KG1 (cell line): ENCODE measurements around the gene SHTN1.

Source experiments
- DNase-seq: peaks from one replicate; lab custom pipeline; 2025; lab: John Stamatoyannopoulos, UW

Gene SHTN1

DNA sequence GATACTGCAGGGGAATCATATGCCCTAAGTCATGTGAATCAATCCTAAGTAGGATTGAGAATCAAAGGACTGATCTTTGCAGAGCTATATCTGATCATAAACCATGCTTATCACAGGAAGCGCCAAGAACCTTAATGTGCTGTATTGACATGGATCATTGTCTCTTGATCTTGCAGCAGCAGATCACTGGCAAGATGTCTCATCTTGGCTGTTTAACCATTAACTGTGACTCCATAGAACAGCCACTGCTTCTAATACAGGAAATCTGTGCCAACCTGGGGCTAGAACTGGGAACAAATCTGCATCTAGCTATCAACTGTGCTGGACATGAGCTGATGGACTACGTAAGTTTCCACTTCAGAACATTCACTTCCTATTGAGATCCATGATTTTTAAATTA lies 134.0 kb downstream of the SHTN1 start:
- DNase-seq: no peak

DNA sequence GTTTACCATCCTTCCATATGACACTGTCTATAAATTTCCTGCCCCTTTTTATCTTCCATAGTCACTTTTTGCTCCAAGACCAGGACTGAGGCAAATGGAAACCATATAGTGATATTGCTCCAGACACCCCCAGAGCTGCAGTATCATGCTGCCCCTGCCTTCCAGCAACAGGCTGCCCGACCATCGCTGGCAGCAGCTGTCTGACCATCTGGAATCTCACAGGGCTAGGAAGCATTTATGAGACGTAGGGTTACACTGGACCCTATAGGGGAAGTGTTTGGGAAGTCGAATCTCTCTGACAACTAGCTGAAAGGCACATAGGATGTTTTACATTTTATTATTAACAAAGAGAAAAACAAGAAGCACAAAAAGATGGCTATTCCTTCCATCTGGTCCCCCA lies 136.3 kb downstream of the SHTN1 start:
- DNase-seq: no peak

DNA sequence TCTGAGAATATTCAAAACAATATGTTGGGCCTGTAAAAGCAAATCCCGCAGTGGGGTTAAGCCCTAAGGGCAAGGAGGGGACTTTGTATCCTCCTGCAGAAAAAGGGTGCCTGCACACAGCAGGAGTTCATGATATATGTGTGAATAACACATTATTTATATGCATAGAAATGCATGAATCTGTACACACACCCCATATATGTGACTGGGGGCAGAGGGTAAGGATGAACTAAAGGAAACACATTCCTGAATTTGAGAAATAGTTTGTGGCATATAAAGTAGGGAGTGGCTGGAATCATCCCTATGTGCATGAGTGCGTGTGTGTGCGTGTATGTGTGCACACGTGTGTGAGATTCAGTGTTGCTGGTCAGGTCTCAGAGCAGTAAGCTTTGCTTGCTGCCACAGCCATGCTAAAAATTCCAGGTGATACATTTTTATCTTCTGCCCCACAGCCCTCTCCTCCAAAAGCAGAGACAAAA lies 136.8 kb downstream of the SHTN1 start:
- DNase-seq: no peak

DNA sequence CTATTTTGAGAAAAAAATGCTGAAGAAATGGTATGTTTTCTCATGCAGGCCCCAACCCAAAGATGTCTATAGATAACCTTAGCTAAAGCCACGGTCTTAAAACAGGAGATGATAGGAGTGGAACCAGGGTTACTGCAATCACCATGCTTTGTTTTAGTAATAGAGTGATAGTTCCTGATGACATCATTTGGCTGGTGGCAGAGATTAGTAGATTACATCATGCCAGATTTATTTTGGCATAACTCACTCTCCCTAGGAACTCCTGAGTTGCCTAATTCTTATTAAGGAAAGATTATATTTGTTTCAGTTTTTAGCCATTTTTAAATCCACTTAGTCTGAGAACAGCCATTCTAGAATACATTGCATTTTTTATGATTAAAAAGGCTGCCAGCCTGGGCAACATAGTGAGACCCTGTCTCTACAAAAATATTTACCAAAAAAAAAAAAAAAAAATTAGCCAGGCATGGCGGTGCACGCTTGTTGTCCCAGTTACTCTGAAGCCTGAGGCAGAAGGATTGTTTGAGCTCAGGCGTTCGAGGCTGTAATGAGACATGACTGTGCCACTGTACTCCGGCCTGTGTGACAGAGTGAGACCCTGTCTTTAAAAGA lies 137.9 kb downstream of the SHTN1 start:
- no peak for DNase-seq

DNA sequence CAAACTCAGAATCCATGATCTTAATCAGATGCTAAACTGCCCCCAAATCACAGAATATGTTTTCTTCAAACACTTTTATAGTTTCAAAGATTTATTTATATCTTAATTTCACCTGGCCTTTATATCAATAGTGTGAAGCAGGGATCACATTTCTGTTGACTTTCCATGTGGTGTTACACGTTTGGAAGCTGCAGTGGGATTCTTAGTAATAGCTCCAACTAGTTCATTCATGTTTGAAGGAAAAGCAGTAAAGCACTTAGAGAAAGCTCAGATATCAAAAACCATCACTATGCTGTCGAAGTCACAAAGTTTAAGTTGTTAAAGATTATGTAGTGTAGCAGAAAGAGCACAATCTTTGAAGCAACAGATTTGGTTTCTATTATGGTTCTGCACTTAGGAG lies 138.9 kb downstream of the SHTN1 start:
- DNase-seq: no peak

DNA sequence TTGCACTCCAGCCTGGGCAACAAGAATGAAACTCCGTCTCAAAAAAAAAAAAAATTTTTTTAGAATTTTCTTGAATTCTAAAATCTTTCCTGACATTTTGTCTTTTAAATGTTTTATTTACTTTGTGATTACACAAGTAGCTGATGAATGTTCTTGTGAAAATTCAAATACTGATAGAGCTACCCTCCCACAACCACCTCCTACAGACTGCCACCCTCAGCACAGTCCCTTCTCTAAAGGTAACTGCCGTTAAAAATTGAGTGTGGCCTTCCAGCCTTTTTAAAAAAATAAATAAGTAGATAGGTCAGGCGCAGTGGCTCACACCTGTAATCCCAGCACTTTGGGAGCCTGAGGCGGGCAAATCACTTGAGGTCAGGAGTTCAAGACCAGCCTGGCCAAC lies 140.6 kb downstream of the SHTN1 start:
- DNase-seq: no peak

DNA sequence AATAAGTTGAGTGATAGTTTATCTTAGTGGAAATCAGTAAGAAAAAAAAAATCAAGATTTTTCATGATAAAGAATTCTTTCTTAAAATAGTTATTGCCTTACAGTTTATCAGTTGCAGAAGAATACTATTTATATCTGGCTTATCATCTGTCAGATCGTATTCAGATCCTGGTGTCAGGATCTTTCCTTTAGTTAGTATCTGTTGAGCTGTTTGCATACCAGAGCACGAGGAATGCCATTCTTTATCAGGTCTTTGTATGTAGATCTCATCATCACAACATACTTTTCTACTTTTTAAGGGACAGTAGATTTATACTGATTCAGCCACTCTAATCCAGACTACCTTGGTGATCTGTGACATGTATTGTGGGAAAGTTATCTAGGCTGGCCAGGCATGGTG lies 143.2 kb downstream of the SHTN1 start:
- no peak for DNase-seq

DNA sequence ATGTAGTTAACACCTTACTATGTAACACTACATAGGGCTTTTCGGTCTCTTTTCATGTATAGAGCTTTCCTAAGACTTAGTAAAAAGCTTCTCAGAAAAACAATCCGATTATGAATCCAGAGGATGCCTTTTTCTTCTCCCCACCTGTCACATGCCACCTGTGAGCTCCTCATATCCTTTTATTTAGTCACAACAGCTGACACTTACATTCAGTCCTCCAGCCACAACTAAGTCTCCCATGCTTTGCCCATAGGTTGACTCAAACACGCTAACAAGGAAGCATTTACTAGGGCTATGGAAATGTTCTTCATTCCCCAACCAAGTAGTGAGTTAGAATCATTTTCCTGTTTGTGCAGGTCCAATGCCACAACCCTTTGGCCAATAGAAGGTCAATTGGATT lies 147.8 kb downstream of the SHTN1 start:
- DNase-seq: no peak

DNA sequence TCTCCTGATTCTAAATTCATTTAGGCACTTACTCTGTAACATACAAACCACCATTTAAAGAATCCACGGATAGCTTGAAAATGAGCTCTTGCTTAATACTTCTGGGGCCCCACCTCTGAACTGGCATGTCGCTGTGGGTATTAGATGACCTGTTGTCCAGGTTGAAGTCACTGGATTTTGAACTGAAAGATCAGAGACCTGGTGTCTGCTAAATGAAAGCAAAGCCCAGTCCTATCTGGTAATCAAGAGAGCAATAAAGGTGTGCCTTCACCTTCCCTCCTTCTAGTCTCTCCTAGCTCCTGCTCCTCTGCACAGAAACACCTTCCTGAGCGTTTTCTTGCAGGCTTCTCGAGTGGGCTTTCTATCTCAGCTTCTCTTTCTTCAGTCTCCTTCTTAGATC lies 151.3 kb downstream of the SHTN1 start:
- DNase-seq: no peak

DNA sequence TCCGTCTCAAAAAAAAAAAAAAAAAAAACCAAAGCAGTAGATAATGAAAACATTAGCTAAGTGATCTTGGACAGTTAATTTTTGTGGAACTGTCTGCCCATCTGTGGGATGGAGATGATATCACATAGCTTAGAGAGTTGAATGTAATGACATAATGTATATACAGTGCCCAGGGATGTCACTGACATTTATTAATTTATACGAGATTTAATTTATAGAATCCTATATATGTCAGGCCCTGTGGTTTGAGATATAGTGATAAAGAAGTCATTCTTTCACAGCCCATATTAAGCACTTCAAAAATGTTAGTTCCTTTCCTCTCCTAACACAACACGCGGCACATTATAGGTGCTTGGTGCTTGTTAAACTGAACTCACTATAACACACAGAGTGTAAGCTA lies 151.7 kb downstream of the SHTN1 start:
- DNase-seq: no peak

DNA sequence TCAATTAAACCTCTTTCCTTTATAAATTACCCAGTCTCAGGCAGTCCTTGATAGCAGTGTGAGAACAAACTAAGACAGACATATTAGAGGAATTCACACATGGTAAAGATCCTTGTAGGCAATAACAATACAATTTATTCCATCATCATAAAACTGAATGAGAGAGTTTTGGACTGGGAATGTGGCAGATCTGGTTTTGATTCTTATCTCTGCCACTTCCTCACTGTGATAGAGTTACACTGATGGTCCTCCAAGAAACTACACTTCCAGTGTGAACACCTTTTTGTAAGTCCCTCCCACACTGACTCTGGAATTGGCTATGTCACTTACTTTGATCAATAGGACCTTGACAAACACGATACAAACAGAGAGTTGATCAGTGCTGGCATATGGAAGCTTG lies 152.7 kb downstream of the SHTN1 start:
- no peak for DNase-seq

DNA sequence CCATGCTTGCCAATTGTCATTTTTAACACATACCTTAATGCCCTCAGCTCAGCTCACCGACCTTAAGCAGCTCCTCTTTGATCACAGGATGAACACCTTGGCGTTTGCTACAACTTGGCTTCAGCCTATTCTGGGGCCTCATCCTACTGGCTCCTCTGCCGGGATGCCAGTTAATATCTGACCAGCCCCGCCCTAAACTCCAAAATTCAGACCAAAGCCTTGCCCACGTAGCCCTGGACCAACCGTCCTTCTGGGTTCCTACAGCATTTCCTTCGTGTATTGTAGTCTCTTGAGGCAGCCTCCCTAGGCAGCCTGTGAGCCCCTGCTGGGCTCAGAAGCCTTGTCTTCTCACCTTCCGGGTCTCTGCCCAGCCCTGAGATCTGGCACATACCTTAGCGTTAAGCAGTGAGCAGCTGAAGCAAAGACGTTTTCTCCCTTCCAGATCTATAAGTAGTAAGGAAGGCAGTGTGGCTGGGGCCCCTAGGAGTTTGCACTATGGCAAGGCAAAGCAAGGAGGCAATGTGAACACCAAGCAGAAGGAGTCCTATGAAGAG lies 154.9 kb downstream of the SHTN1 start:
- DNase-seq: no peak

DNA sequence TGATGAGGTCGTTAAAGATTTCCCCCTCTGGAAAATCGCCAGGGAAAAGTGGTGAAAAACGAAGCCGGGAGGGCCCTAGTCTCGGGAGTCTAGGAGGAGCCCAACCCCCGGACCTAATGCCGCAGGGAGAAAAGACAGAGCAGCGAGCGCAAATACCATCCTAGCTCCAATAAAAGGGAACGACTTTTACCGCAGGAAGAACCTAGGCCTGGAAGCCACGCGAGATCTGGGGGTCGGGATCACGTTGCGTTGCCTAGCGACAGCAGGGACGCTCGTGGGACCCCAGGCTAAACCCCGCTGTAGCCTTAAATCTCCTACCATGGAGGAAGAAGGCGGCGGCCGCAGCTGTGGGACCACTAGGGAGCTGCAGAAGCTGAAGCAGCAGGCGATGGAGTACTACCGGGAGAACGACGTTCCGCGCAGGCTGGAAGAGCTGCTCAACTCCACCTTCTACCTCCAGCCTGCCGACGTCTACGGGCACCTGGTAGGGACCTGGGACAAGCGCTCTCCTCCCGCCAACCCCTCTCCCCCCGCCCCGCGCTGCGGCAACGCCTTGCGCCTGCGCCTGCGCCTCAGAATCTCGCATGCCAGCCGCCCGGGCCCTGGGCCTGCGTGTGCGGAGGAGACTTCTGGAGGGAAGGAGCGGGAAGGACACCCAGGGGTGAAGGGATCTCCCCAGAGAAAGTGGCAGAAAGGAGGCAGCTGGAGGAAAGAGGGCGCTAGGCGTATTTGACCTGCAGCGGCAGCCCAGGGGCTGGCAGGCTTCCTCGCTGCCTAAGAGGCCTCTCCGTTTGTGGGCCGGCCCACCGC lies 155.5 kb downstream of the SHTN1 start, which contains the start of gene ENO4:
TSS of gene ENO4 (plus strand) at position 252 of the 810 bp plus-strand sequence. CDS start at position 320, 68 bp downstream.
- DNase-seq: no peak

DNA sequence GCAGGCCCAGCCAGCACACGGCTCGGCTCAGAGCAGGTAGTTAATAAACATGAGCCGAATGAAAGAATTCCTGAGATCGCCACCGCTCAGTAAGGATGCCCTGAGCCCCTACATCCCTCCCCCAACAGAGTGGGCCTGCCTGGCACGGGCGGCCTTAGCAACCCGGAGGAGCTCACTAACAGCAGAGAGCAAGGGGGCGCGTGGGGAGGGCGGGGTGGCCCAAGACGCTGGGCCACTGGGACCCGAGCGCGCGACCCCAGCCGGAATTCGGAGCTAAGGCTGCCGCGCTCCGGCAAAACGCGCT lies 156.1 kb downstream of the SHTN1 start:
- no peak for DNase-seq

DNA sequence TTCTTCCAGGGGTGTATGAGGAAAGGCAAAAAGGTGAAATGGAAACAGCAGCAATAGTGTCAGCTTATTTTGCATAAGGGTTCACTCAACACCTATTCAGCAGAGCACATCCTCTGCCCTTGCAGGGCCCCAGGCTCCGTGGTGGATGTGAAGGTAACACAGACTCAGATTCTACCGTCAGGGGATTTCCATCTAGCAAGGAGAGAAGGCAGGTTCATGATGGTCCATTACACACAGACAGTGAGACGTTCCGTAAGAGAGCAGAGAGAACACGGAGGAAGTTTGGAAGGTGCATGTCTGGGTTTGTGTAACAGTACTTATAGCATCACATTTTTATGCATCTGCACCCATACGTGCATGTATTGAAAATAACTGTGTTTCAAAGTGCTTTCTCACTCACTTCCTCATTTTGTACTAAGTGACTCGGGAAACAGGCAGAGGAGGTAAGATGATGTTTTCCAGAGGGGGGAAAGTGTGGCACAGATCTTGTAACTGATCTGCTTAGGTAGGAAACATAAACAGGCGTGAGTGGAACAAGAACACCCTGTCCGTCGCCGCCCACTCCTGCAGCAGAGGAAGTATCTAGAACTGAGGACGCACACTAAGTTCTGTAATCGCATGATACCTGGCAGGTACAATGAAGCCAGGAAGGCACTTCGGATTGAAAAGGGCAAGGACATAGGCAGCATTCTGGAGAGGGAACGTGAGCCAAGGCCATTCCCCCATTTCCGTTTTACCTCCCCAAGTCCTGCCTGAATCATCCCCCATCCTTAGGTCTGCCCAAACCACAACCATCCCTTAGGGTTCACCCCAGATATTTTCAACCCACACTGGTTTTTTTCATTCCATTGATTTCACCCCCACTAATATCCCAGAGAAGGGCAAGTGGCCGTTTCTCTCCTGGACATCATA lies 156.7 kb downstream of the SHTN1 start:
- no peak for DNase-seq

DNA sequence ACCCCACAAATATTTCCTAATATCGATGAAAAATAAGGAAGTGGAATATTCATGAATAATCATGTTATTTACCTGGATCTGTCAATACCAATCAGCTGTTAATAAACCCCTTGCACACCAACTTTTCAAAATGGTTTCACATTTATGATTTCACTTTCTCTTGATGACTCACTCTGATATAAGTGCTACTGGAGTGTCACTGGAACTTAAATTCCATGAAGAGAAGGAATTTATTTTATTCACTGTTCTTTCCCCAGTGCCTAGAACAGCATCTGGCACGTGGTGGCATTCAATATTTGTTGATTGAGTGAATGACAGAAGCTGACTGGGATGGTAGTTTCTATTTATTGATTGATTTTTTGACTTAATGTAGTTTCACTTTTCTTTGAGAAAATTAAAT lies 159.2 kb downstream of the SHTN1 start:
- DNase-seq: no peak

DNA sequence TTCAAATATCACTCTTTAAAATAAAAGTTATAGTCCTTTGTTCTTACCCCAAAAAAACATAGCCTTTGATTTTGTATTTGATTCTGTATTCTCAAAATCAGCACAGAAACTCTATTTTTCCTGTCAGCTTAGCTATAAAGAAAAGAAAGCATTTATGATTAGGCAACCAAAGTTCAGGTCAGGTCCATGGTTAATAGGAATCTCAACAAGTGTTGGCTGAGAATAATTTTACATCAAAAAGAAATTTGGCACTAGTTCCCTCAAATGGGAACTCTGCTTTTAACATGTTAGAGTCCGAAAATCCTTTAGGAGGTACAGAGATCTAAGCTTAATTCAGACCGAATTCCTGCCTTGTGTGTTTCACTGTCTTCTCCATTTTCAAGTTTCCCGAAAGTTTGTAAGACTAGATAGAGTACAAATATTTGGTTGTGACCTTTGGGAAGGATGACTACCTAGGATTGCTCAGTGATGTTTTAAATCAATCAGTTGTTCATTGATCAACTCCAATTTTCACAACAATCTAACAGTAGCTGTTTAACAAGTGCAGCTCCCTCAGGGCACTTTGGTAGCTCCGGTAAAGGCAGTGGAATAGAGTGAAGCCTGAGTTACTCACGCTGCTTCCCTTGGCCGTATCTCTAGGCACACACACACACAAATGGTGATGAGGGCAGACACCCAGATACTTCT lies 164.5 kb downstream of the SHTN1 start:
- DNase-seq: no peak

DNA sequence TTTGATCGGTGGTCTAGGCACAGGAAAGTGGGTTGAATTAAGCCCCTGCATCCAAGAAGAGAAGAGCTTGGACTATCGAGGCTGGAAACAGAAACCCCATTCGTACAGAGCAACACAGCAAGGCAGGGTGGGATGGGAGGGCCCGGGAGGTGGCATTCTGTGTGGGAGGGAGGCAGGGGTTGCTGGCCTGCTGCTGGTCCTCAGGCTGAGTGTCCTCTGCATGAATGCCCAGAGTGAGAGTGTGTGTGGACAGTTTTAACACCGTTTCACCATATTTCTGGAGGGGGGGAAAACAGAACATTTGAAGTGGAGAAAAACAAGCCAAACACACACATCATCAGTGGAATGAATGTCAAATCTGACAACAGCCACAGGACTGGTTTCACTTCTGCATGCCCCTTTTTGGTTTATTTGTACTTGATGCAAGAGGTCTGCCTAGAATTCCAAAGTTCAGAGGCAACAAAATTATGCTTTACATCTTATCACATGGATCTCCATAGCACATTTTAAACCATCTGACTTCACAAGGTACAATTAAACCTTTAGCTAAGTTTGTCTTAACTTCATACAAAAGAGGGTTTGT lies 166.8 kb downstream of the SHTN1 start:
- no peak for DNase-seq

DNA sequence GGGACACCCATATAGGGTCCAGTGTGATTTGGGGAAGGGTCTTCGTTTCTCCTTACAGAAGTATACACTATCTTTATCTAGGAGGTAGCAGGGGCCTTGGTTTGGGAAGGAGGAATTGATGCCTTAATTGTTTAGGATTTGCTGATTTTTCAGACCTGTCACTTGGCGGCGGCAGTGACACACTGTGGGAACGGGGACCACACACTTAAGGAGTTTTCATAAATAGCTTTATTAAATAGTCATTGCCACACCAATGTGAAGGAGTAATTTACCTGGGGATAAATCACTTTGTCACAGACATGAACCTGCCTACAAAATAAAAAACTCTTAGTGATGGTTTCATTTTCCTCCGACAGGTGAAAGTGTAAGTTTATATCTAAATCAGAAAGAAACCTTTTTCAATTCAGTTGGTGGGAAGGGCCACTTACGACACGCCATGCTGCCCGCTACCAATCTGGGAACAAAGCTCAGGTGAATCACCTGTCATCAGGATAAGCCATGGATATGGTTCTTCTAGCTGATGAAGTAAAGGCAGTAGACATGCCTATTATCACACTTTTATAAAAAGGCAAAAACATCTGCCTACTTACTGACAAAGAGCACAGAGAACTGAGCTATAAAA lies 168.0 kb downstream of the SHTN1 start:
- no peak for DNase-seq

DNA sequence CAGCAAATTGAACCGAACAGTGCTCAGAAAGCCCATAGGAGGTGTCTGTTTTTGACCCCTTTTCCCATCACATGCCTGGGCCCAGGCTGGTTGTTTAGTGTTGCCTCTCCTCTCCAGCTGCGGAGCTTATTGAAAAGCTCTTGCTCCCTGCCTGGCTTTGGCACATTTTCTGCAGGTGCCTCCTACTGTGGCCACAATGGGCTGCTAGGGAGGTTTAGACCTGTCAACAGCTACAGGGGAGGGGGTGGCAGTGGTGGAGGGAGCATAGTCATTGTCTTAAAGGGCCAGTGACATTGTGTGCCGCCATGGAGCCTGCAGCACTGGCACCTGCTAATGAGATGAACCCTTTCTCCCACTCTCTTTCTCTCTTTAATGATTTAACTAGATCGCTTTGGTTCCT lies 168.9 kb downstream of the SHTN1 start:
- no peak for DNase-seq

DNA sequence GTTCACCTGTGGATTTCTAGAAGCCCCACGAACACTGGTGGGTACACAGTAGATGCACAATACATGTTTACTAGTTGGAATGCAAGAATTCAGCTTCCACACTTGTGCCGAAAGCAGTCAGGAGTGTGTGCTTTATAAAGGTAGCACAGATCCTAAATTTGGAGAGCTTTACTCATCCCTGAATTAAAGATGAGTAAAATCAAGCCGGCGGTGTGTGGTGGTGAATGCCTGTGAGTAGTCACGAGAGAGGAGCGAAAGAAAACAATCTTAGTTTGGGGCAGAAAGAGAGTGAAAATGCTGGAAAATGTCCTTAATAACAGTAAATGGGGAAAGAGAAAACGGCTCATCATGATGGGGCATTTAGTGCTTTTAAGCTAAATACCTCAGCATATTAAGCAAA lies 169.3 kb downstream of the SHTN1 start:
- DNase-seq: no peak
